Osteocyte (in vitro differentiated cells): Measurements from ENCODE around the gene UBE2U. TPM values are rescaled to one million over a fixed set of nuclear protein-coding genes. Genes with fewer than 3 reads are reported as not detected.
A peak's percentile ranks its signal among the peaks of the same experiment; 100 is the strongest.
"Not testable (repeated sequence)": the region's sequence is repeated elsewhere in the genome, so short reads cannot be mapped to it uniquely, and the experiment has no call there.

Source experiments
- DNase-seq: peaks from one replicate; pipeline ENCODE4 v3.0.0; 2021; ENCODE audit warnings: mixed read lengths; ENCODE audit not compliant: unreplicated experiment; ENCODE audit errors: extremely low spot score
- H3K27ac Mint-ChIP-seq: one replicate; pipeline ENCODE4 v1.8.0; 2021; ENCODE audit warnings: mild to moderate bottlenecking, mixed read lengths; ENCODE audit not compliant: unreplicated experiment
- H3K27me3 Mint-ChIP-seq: one replicate; pipeline ENCODE4 v1.8.0; 2021; ENCODE audit warnings: mixed read lengths; ENCODE audit not compliant: unreplicated experiment
- H3K36me3 Mint-ChIP-seq: one replicate; pipeline ENCODE4 v1.8.0; 2021; ENCODE audit warnings: mixed read lengths; ENCODE audit not compliant: unreplicated experiment
- H3K4me1 Mint-ChIP-seq: one replicate; pipeline ENCODE4 v1.8.0; 2021; ENCODE audit warnings: mixed read lengths; ENCODE audit not compliant: unreplicated experiment
- H3K4me3 Mint-ChIP-seq: one replicate; pipeline ENCODE4 v1.8.0; 2021; ENCODE audit warnings: mild to moderate bottlenecking, moderate library complexity, mixed read lengths; ENCODE audit not compliant: unreplicated experiment
- H3K9me3 Mint-ChIP-seq: one replicate; pipeline ENCODE4 v1.8.0; 2021; ENCODE audit warnings: mixed read lengths; ENCODE audit not compliant: unreplicated experiment
- CTCF ChIP-seq: fragments of 200-600 bp; sonication (generic); IDR thresholded peaks from 2 replicates; pipeline ENCODE4 v1.5.0; 2021; ENCODE audit warnings: antibody characterized with exemption, mild to moderate bottlenecking, moderate library complexity
- total RNA-seq: library from RNA; stranded (reverse); gene quantifications from 2 replicates; pipeline ENCODE4 v1.2.1, GENCODE V29; 2021

UBE2U gene
- total RNA-seq, 1 donor from 2014 or later, result not detected

DNA sequence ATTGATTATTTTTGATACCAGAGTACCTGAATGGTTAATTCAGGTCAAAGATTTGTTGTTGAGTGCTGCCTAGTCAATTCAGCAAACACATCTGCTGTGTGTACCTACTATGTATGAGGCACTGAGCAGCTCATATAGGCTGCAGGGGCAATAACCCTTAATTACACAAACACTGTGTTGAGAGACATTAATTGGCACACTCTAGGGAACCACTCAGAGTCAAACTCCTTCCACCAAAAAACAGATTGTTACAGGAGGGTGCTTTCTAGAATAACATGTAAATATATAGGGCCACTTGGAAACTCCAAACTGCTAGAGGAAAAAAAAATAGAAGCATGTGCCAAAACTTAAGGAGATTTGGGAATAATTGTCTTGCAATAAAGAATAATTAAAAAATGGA, 31.3 kb downstream of the UBE2U start:
- Mint-ChIP-seq H3K27ac (no peak overlapping the region), H3K36me3 (no peaks in the 10 kb centered on the region), H3K4me3 (no peak overlapping the region), H3K4me1 (no peaks in the 10 kb centered on the region), H3K27me3 (peaks cover 9% of the 10 kb centered on the region), H3K9me3 (no peaks in the 10 kb centered on the region)
- no peak for DNase-seq
- no peak for TF ChIP-seq CTCF

DNA sequence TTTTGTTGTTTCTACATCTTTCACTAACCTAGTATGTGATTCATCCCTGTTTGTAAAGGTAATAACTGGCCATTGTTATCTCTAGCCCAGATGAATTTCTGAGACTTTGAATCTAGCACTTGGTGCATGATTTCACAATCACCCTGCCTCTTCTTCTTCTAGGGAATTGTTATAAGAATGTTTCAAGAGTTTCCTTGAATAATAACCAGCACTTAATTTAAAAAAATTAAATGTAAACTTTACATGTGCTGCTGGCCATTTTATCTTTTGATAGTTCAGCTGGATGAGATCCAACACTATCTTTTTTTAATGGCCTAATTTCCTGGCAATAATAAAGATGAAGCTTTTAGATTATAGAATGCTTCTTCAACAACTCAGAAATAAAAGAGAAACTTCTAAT, 31.8 kb downstream of the UBE2U start:
- no peak overlapping the region for H3K4me3 Mint-ChIP-seq
- no peak for DNase-seq
- no peaks in the 10 kb centered on the region for H3K4me1 Mint-ChIP-seq
- no peaks in the 10 kb centered on the region for H3K9me3 Mint-ChIP-seq
- no peak for TF ChIP-seq CTCF
- H3K27me3 Mint-ChIP-seq, result peaks cover 9% of the 10 kb centered on the region
- H3K27ac Mint-ChIP-seq, result no peak overlapping the region
- no peaks in the 10 kb centered on the region for H3K36me3 Mint-ChIP-seq

- TF ChIP-seq CTCF, result no peak
Measured at GRCh38 chr1:64235910-64236309, 32.5 kb downstream of the UBE2U start.

GRCh38 chr1:64236541-64236954, 33.1 kb downstream of the UBE2U start:
- Mint-ChIP-seq H3K4me3 (no peak overlapping the region), H3K4me1 (no peaks in the 10 kb centered on the region), H3K9me3 (no peaks in the 10 kb centered on the region), H3K27ac (no peak overlapping the region), H3K27me3 (peaks cover 9% of the 10 kb centered on the region), H3K36me3 (no peaks in the 10 kb centered on the region)
- no peak for DNase-seq
- no peak for TF ChIP-seq CTCF

More at GRCh38 chr1:64235910-64236309, 32.5 kb downstream of the UBE2U start:
- Mint-ChIP-seq H3K36me3 (no peaks in the 10 kb centered on the region), H3K4me1 (no peaks in the 10 kb centered on the region), H3K9me3 (no peaks in the 10 kb centered on the region), H3K27me3 (peaks cover 9% of the 10 kb centered on the region), H3K4me3 (no peak overlapping the region), H3K27ac (no peak overlapping the region)
- DNase-seq, result no peak

GRCh38 chr1:64239519-64239918, 36.1 kb downstream of the UBE2U start:
- not testable (repeated sequence) for H3K9me3 Mint-ChIP-seq, H3K27ac Mint-ChIP-seq, DNase-seq, H3K4me3 Mint-ChIP-seq, H3K4me1 Mint-ChIP-seq, H3K27me3 Mint-ChIP-seq, H3K36me3 Mint-ChIP-seq

DNA sequence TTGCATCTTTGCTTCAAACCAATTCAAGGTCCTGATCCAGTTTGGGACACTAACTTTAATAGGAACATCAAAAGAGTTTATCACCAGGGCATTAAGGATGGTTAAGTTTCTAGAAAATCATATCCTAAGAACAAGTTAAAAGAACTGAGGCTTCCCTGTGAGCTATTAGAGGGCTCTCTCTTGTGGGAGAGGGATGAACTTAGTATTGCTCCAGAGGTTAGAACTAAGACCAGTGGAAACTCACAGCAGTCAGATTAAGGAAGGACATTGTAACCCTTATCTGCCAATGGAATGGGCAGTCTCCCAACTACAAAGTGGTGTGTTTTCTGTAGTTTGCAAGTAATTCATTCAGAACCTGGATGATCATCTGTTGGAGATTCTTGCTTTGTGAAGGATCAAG, 36.8 kb downstream of the UBE2U start:
- Mint-ChIP-seq H3K9me3 (no peaks in the 10 kb centered on the region), H3K27ac (no peak overlapping the region), H3K36me3 (no peaks in the 10 kb centered on the region), H3K27me3 (peaks cover 7% of the 10 kb centered on the region), H3K4me3 (no peak overlapping the region), H3K4me1 (peaks cover 6% of the 10 kb centered on the region)
- peak; percentile 18 for TF ChIP-seq CTCF
- no peak for DNase-seq
